ENCODE measurements around the gene MAOB.
"Not testable (repeated sequence)": the region's sequence is repeated elsewhere in the genome, so short reads cannot be mapped to it uniquely, and the experiment has no call there.

Gene MAOB

DNA sequence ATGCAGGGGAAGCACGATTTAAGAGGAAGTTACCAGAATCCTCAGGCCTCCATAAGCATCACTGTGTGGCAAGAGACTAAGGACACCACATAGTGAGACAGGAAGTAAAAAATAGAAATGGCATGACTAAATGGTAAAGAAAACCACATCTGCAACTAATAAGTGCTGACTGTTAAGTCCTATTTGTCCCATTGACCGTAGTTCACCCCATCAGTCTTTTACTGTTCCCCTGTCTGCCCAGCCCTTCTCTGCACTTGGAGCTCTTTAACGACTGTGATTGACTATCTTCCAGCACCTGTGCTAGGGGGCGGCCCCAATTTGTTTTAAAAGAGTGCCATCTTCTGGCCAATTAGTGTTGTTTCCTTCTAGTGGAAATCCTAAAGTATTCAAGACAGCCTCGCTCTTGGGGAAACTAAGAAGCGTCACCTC, 132.0 kb downstream of the MAOB start:
- DNase-seq, result peak; percentile 13 to 57

DNA sequence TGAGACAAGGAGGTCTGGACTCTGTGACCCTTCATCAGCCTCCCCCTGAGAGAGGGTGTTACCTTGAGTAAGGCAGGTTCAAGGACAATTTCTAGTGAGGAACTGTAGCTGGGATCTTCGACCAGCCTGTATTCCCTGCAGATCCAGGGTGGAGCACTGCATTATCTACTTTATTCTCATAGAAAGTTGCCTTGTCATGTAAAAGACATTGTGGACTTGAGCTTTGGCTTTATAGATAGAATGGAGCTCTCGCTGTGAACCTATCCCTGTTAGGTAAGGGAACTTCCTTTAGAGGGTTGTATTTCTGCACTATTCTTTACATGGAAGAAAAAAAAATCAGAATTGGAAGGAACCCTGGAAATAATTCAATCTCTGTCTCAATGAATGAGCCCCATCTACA, 134.8 kb downstream of the MAOB start:
- no peak for DNase-seq

DNA sequence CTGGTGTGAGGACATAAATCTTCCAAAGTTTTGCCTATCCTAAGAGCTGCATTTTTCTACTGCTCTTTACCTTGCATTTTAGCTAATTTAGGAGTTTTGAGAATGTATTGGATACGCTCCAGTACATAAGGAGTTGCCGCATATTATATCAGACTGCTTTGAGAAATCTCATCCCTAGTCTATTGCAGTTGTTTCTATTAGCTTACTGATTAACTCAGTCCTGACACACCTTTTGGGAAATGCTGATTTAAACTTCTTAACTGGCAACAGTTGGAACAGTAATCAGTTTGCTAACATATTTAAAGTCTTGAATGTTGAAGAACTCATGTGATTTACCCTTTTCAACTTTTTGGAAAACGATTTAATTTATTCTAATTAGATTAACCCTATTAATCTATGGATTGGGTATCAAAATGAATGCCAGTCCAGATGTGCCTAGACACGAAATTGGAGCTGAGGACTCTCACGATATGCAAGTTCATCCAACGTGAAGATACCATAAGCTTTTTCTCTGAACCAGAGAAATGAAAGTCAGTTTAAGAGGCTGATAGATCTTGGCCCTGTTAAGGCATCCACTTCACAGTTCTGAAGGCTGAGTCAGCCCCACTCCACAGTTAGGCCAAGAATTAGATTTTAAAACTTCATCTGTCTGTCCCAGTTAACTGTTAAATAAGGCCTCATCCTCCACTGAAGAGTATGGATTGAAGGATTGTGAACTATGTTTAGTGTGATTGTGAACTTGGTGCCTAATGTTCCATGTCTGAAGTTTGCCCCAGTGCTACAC, 136.1 kb downstream of the MAOB start:
- DNase-seq, result no peak

DNA sequence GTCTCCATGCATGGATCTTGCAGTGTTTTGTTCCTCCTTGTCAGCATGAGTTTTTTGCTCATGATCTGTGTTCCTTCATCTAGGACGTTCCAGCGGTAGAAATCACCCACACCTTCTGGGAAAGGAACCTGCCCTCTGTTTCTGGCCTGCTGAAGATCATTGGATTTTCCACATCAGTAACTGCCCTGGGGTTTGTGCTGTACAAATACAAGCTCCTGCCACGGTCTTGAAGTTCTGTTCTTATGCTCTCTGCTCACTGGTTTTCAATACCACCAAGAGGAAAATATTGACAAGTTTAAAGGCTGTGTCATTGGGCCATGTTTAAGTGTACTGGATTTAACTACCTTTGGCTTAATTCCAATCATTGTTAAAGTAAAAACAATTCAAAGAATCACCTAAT, 138.0 kb downstream of the MAOB start:
- no peak for DNase-seq

DNA sequence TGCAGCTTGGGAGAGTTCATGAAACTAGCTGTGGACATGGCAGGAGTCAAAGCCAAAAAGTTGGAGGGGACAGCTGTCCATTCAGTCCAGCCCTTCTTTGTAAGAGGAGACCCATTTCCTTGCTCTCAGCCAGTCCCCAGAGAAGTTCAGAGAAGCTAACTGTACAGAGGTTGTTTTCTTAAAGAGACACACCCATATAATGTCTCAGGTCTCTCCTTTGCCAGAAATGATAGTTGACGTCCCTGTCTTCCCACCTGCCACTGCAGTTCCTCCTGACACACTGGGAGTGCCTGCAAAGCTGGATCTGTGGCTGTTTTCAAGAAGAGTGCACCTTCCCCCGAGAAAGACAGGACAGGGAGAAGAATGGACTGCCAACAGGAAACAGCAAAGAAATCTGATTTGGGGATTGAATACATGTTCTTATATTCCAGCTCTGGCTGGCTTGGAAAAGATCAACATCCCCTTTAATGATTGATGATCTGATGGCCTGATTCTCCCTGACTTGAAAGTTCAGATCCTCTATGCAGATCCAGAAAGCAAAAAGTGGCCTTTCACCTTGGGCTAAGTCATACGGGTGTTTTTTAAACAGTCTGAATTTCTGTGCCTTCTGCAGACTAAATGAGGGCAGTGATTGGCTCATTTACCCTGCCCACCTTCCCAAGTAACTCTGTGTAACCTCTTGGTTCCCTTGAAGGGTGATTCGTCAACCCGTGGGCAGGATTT, 139.0 kb downstream of the MAOB start:
- no peak for DNase-seq

DNA sequence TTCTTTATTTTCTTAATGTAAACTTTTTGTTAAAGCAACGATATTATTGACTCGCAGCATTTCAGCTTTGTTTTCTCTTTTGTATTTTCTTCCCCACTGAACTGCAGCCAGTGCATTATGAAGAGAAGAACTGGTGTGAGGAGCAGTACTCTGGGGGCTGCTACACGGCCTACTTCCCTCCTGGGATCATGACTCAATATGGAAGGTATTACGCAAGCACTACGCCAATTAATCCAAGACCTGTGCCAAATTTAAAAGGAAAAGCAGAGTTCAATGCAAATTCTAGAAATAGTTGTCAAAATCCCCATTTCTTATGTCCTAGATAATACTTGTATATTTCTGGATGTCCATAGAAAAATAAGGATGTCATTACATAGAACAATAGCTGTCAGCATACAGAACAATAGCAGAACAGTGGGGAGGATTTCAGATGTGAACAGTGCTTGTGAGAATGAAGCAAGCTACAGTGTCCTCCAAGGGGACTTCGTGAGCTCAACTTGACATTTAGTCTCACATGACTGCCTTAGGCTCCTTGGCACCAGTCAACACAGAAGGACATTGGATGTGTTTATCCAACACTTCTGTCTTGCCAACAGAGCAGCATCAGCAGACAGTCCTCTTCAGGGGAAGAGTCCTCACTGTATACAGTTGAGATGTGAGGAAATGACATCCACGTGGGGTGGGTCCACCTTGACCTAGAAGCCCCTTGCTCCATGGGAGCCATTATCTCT, 140.2 kb downstream of the MAOB start:
- peak in 1 of 2 experiments; percentile 0 for DNase-seq

DNA sequence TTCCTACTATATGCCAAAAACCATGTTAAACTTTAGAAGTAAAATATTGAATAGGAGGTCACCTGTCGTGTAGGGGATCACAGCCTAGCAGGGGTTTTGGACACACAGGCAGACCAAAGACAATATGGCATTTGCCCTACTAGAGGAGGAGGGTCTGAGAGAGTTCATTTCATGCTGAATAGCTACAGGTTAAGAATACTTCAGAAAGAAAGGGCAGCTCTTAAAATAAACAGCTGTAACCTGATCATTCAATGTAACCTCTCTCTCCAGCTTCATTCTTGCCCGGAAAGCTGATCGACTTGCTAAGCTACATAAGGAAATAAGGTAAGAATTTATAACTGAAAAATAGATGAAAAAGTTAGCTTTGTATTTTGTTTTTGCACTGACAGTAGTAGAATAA, 146.3 kb downstream of the MAOB start:
- DNase-seq, result no peak

DNA sequence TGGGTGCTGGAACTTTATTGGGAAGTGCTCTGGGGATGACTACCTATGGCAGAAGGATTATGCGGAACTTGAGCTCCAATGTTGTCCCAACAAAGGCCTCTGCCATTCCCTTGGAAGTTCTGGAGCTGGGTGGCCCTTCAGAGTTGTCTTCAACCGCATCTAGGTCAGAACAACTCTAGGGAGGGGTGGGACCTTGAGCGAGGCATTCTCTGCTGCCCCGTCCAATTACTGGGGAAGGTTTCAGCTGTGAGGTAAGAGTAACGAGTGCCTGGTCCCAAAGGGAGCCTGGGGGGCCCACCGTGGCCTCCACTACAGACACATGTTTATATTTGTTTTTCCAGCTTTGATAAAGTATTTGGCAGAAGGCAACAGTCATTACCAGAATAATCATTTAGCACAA, 146.7 kb downstream of the MAOB start:
- DNase-seq, result no peak

DNA sequence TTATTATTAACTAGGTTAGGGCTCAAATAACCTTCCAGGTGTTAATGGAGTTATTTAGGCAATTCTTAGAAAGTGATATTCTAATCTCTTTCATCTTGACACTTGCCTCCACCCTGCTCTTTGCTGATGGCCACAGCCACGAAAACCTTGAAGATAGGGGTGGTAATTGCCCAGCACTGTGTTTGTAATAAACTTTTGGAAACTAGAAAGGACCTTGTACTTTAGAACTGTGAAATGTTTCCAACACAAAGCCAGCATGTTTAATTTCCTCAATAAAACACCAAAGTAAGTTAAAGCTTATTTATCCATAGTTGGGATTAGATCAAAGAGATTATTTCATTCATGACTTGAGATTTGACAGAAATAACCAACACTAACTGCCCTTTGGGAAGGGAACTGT, 147.8 kb downstream of the MAOB start:
- no peak for DNase-seq

DNA sequence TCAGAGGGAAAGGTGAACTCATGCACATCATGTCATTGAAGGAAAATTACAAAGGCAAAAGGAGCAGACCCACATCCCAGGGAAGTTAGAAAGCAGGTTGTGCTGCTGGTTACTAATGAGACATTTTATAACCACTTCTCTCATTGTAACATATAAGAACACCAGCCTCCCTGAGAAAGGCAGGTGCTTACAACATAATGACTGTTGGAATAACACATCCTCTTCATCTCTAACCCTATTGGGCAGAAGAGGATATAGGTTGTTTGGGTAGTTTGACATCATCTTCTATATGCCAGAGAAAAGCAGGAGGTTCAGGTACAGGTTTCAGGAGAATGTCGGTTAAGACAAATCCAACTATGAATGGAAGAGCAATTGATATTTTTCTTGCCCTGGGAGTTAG, 148.6 kb downstream of the MAOB start:
- DNase-seq, result no peak

DNA sequence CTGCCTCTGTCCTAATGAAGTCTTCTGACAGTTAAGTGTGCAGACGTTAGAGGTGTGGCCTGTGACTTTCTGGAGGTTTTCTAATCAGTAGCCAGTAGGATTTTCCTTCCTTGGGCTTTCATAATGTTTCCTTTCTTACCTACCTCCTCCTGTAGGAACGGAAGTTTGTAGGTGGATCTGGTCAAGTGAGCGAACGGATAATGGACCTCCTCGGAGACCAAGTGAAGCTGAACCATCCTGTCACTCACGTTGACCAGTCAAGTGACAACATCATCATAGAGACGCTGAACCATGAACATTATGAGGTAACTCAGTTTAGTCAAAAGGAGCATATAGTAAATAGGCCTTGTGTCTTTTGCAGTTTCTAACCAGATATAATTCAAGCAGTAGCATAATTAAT, 151.2 kb downstream of the MAOB start:
- no peak for DNase-seq

DNA sequence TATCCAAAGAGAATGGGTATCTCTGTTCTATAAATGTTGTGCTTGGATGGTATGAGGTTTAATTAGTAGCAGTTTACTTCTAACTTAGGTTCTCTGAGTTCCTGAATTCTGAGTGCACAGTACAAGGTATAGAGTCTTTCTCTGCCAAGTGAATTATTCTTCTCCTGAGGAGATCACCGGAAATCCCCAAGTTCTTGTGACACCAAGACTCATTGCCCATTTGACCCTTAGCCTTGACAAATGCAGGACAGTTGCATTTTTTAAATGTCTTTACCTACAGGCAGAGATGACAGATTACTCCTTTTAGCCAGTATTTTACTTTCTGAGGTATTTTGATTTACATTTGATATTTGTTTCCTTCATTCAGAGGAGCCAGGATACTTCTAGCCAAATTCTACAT, 153.3 kb downstream of the MAOB start:
- DNase-seq, result no peak

DNA sequence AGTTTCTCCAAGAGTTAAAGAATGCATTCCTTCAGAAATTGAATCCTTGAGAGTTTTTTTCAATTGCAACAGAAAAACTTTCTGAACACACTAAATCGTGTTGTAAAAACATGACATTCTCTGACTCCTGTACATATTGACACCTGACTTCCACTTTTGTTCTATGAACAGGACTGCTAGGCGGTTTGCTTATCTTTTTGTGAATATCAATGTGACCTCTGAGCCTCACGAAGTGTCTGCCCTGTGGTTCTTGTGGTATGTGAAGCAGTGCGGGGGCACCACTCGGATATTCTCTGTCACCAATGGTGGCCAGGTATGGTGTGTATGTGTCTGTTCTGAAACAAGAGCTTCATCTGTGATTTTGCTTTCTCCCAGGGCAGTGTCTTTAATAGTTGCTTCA, 154.2 kb downstream of the MAOB start:
- DNase-seq, result no peak

DNA sequence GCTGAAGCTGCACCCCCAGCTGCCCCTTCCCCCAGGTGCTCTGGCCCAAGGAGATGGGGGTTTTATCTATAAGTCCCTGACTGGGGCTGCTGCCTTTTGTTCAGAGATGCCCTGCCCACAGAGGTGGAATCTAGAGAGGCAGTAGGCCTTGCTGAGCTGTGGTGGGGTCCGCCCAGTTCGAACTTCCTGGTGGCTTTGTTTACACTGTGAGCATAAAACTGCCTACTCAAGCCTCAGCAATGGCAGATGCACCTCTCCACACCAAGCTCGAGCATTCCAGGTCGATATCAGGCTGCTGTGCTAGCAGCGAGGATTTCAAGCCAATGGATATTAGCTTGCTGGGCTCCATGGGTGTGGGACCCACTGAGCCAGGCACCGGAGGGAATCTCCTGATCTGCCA, 155.0 kb downstream of the MAOB start:
- DNase-seq, result not testable (repeated sequence)

DNA sequence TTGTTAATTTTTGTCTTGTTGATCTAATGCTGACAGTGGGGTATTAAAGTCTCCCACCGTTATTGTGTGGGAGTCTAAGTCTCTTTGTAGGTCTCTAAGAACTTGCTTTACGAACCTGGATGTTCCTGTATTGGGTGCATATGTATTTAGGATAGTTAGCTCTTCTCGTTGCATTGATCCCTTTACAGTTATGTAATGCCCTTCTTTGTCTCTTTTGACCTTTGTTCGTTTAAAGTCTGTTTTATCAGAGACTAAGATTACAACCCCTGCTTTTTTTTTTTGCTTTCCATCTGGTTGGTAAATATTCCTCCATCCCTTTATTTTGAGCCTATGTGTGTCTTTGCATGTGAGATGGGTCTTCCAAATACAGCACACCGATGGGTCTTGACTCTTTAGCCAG, 157.0 kb downstream of the MAOB start:
- DNase-seq, result not testable (repeated sequence)

DNA sequence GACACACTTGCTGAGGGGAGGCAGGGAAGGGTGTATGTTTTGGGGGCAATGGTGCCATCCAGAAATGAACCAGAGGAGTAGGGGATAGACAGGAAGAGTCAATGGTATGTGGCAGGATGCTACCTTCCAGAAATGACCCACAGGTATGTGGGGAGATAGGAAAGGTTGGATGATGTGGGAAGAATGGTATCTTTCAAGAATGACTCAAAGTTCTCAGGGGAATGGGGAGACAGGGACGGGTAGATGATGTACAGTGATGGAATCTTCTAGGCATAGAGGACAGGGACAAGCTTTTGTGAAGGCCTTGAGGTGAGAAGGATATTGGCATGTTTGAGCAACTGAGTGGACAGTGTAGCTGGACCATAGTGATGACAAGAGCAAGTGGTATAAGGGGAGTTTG, 161.3 kb downstream of the MAOB start:
- no peak for DNase-seq

DNA sequence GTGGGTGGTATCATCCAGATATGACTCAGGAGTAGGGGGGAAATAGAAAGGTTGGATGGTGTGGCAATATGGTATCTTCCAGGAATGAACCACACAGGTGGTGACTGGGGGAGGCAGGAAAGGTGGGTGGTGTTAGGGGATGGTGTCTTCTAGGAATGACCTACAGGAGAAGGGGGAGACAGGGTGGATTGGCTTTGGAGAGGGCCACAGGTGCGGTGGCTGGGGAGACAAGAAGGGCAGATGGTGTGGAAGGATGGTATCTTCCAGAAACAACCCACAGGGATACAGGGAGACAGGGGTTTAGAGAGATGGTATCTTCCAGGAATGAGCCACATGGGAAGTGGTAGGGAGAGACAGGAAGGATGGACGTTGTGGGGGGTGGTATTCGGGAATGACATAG, 162.2 kb downstream of the MAOB start:
- DNase-seq, result peak in 1 of 2 experiments; percentile 8

DNA sequence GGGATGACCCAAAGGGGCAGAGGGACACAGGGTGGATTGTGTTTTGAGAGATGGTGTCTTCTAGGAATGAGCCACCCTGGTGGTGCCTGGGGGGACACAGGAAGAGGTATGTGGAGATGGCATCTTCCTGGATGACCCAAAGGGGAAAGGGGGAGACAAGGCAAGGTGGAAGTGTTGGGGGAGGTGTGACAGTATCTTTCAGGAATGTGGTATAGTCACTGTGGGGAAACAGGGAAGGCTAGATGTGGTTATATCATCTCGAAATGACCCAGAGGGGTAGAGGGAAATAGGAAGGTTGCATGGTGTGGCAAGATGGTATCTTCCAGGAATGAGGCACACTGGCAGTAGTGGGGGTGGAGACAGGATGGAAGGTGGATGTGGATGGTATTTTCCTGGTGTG, 163.3 kb downstream of the MAOB start:
- peak in 1 of 2 experiments; percentile 1 for DNase-seq

DNA sequence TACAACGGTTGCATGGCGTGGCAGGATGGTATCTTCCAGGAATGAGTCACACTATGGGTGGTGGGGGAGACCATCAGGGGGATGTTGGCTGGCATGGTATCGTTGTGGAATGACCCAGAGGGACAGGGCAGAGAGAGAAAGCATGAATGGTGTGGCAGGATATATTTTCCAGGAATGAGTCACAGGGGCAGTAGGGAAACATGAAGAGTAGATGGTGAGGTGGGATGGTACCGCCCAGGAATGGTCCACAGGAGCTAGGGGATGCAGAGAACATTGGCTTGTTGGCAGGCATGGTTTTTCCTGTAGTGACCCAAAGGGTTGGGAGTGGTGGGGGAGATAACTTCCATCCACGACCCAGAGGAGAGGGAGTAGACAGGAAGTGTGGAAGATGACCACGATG, 163.7 kb downstream of the MAOB start:
- DNase-seq, result no peak

DNA sequence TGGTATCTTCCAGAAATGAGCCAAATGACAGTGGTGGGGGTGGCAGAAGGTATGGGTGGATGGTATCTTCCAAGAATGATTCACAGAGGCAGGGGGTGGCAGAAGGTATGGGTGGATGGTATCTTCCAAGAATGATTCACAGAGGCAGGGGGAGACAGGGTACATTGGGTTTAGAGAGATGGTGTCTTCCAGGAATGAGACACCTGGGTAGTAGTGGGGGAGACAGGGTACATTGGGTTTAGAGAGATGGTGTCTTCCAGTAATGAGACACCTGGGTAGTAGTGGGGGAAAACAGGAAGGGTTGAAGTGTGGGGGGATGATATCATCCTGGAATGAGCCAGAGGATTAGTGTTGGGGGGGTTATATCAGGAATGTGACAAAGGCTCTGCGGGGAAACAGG, 164.2 kb downstream of the MAOB start:
- DNase-seq, result no peak

DNA sequence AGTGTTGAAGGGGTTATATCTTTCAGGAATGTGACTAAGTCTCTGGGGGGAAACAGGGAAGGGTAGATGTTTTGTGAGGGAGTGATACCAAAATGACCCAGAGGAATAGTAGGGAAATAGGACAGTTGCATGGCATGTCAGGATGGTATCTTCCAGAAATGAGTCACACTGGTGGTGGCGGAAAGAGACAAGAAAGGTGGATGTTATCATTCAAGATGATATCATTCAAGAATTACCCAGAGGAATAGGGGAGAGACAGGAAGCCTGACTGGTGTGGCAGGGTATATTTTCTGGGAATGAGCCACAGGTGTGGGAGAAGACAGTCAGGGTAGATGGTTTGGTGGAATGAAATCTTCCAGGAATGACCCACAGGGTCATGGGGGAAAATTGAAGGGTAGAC, 165.1 kb downstream of the MAOB start:
- DNase-seq, result no peak

DNA sequence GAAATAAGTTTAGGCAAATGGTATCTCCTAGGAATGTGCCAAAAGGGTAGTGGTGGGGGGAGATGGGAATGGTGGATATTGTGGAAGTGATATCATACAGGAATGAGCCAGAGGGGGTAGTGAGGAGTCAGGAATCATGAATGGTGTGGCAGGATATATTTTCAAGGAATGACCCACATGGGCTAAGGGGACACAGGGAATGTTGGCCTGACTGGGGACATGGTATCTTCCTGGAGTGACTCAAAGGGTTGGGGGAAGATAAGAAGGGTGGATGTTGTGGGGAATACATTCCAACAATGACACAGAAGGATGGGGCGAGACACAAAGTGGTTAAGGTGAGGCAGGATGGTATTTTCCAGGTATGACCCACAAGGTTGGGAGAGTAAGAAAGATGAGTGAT, 165.6 kb downstream of the MAOB start:
- no peak for DNase-seq

Measured in NCI-H446 (cell line).